KMS-11 (cell line): ENCODE results near the gene LAMA2.

Source experiments
- H2AFZ ChIP-seq: fragments of 200-600 bp; sonication (generic); 2 replicates; pipeline ENCODE4 v1.6.1; 2016; ENCODE audit warnings: antibody characterized with exemption, mixed run types, low read depth
- H3K27ac ChIP-seq: fragments of 200-600 bp; sonication (generic); 2 replicates; pipeline ENCODE4 v1.6.1; 2016; ENCODE audit warnings: mild to moderate bottlenecking, mixed run types
- H3K27me3 ChIP-seq: fragments of 200-600 bp; sonication (generic); 2 replicates; pipeline ENCODE4 v1.6.1; 2017; ENCODE audit warnings: mild to moderate bottlenecking, low read depth, mixed run types, moderate library complexity; ENCODE audit not compliant: insufficient read depth
- H3K36me3 ChIP-seq: fragments of 200-600 bp; sonication (generic); 2 replicates; pipeline ENCODE4 v1.6.1; 2017; ENCODE audit warnings: mild to moderate bottlenecking, mixed run types; ENCODE audit not compliant: insufficient read depth
- H3K4me1 ChIP-seq: fragments of 200-600 bp; sonication (generic); 2 replicates; pipeline ENCODE4 v1.6.1; 2016; ENCODE audit warnings: mild to moderate bottlenecking, low read depth, mixed run types; ENCODE audit not compliant: poor library complexity, severe bottlenecking
- H3K4me2 ChIP-seq: fragments of 200-600 bp; sonication (generic); 2 replicates; pipeline ENCODE4 v1.7.0; 2016; ENCODE audit warnings: mild to moderate bottlenecking, mixed run types
- H3K4me3 ChIP-seq: fragments of 200-600 bp; sonication (generic); IDR thresholded peaks from 2 replicates; pipeline ENCODE4 v1.6.1; 2017; ENCODE audit warnings: low read depth, low read length, mixed read lengths; ENCODE audit not compliant: insufficient read depth
- H3K79me2 ChIP-seq: fragments of 200-600 bp; sonication (generic); 2 replicates; pipeline ENCODE4 v1.6.1; 2016; ENCODE audit warnings: low read depth, mixed run types; ENCODE audit not compliant: insufficient read depth
- H3K9ac ChIP-seq: fragments of 200-600 bp; sonication (generic); 2 replicates; pipeline ENCODE4 v1.6.1; 2016; ENCODE audit warnings: mild to moderate bottlenecking, mixed run types
- H4K20me1 ChIP-seq: fragments of 200-600 bp; sonication (generic); 2 replicates; pipeline ENCODE4 v1.6.1; 2016; ENCODE audit warnings: mild to moderate bottlenecking, mixed run types; ENCODE audit not compliant: insufficient read depth
- CTCF ChIP-seq: fragments of 200-600 bp; sonication (generic); conservative IDR thresholded peaks from 2 replicates; pipeline ENCODE4 v1.6.1; 2017; ENCODE audit warnings: low read depth, mild to moderate bottlenecking, antibody characterized with exemption, low read length, moderate library complexity, mixed read lengths

LAMA2 gene

GRCh38 chr6:129282019-129282418 is 399.1 kb downstream of the LAMA2 start:
- TF ChIP-seq CTCF: no peak
- H3K27me3 ChIP-seq: no peaks in the 10 kb centered on the region
- H3K9ac ChIP-seq: no peak overlapping the region
- no peaks in the 10 kb centered on the region for H3K79me2 ChIP-seq
- no peak overlapping the region for H3K27ac ChIP-seq
- no peaks in the 10 kb centered on the region for H3K36me3 ChIP-seq
- no peak overlapping the region for H2AFZ ChIP-seq
- no peak overlapping the region for H3K4me3 ChIP-seq
- peaks cover 27% of the 10 kb centered on the region for H3K4me1 ChIP-seq
- no peaks in the 10 kb centered on the region for H4K20me1 ChIP-seq
- no peak overlapping the region for H3K4me2 ChIP-seq

GRCh38 chr6:129284225-129284624 is 401.3 kb downstream of the LAMA2 start:
- H4K20me1 ChIP-seq: no peaks in the 10 kb centered on the region
- no peaks in the 10 kb centered on the region for H3K36me3 ChIP-seq
- no peak overlapping the region for H2AFZ ChIP-seq
- no peaks in the 10 kb centered on the region for H3K27me3 ChIP-seq
- no peak overlapping the region for H3K9ac ChIP-seq
- H3K27ac ChIP-seq: no peak overlapping the region
- H3K4me2 ChIP-seq: no peak overlapping the region
- TF ChIP-seq CTCF: no peak
- peaks cover 27% of the 10 kb centered on the region for H3K4me1 ChIP-seq
- no peaks in the 10 kb centered on the region for H3K79me2 ChIP-seq
- H3K4me3 ChIP-seq: no peak overlapping the region

- Histone ChIP-seq H3K27me3 (no peaks in the 10 kb centered on the region), H3K79me2 (no peaks in the 10 kb centered on the region), H3K4me3 (no peak overlapping the region), H3K4me1 (peaks cover 2% of the 10 kb centered on the region), H2AFZ (no peak overlapping the region), H3K27ac (no peak overlapping the region), H3K4me2 (no peak overlapping the region), H3K9ac (no peak overlapping the region), H3K36me3 (no peaks in the 10 kb centered on the region), H4K20me1 (no peaks in the 10 kb centered on the region)
- TF ChIP-seq CTCF: no peak
Observed at GRCh38 chr6:129287231-129288177, 404.6 kb downstream of the LAMA2 start.

- no peak overlapping the region for H2AFZ ChIP-seq
- H3K4me1 ChIP-seq: no peaks in the 10 kb centered on the region
- H3K9ac ChIP-seq: no peak overlapping the region
- H3K4me3 ChIP-seq: no peak overlapping the region
- TF ChIP-seq CTCF: no peak
- no peaks in the 10 kb centered on the region for H3K27me3 ChIP-seq
- H3K27ac ChIP-seq: no peak overlapping the region
- H3K4me2 ChIP-seq: no peak overlapping the region
- H3K36me3 ChIP-seq: no peaks in the 10 kb centered on the region
- H4K20me1 ChIP-seq: no peaks in the 10 kb centered on the region
- H3K79me2 ChIP-seq: no peaks in the 10 kb centered on the region
Observed at GRCh38 chr6:129289442-129289841, 406.5 kb downstream of the LAMA2 start.
